ENCODE measurements around the gene SPOP. TPM values are rescaled to one million over a fixed set of nuclear protein-coding genes. Genes with fewer than 3 reads are reported as not detected.

SPOP gene
- total RNA-seq, 1 donor from 2014 or later: 60.3 TPM

DNA sequence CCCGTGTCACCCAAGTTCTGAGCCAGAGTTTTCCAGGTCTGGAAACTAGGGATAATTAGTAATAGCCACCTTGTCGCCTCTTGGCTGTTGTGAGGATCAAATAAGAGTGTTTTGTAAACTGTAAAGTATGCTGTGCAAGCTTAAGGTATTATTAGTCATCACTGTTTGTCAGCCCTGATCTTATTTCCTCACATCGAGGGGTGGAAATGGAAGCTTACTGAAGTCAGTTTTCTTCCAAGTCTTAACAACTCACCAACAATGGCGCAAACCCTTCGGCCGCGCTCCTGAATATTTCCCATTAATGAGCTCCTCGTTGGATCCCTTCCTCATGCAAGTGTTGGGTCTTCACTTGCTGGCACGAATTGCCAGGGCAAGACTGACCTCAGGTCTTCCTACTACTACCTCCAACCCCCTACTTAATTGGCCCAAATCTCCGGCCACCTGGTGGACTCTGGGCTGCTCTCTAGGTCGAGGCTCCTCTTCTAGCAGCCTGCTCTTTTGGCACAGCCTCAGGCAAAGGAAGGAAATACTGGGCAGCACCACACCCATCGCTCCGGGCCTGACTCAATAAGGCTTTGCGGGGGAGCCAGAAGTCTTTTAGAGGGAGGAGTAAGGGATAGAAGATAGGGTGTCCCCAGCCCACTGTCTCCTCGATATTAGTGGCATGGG, 30.8 kb upstream of the SPOP start:
- Mint-ChIP-seq H3K27me3 (ENCODE audit: low read depth) (no peaks in the 10 kb centered on the region), H3K4me3 (peak overlapping the region; percentile 88), H3K27ac (ENCODE audit: unreplicated experiment) (no peak overlapping the region), H3K9me3 (no peaks in the 10 kb centered on the region), H3K4me1 (peaks cover 26% of the 10 kb centered on the region), H3K36me3 (ENCODE audit: low read depth) (peaks cover 4% of the 10 kb centered on the region)
- TF ChIP-seq CTCF (conservative IDR thresholded peaks at IDR 0.05): peak; percentile 29
- DNase-seq (ENCODE audit: low read depth, low spot score): no peak

GRCh38 chr17:49707608-49708514, 30.0 kb upstream of the SPOP start, which contains the start of gene SLC35B1:
Gene SLC35B1, minus strand, starts transcription at chr17:49707964. Its CDS starts 131 bp downstream, at chr17:49707833.
- no peaks in the 10 kb centered on the region for H3K27me3 Mint-ChIP-seq (ENCODE audit: low read depth)
- H3K27ac Mint-ChIP-seq (ENCODE audit: unreplicated experiment): peak within 1 kb of the TSS; percentile 99
- TF ChIP-seq CTCF (conservative IDR thresholded peaks at IDR 0.05): peak; percentile 81
- H3K9me3 Mint-ChIP-seq: no peaks in the 10 kb centered on the region
- peaks cover 4% of the 10 kb centered on the region for H3K36me3 Mint-ChIP-seq (ENCODE audit: low read depth)
- peaks cover 26% of the 10 kb centered on the region for H3K4me1 Mint-ChIP-seq
- DNase-seq (ENCODE audit: low read depth, low spot score): peak; percentile 89
- peak within 1 kb of the TSS; percentile 88 for H3K4me3 Mint-ChIP-seq

DNA sequence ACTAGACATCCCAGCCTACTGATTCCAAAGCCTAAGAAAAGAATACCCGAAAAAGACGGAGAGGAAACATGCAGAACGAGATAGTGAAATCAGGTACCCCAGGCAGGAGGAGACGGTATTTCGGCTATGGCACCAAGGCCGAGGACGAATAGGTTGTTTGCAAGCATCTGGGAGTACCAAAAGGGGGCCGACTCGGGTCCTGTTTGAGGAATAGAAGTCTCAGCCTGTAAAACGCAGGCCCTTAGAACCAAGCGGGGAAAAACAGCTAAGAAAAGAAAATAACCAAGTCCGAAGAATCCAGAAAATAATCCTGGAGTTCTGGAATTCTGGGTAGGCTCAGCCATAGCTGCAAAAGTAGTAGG, 29.3 kb upstream of the SPOP start:
- H3K36me3 Mint-ChIP-seq (ENCODE audit: low read depth): peaks cover 4% of the 10 kb centered on the region
- TF ChIP-seq CTCF (conservative IDR thresholded peaks at IDR 0.05): no peak
- peak overlapping the region; percentile 99 for H3K27ac Mint-ChIP-seq (ENCODE audit: unreplicated experiment)
- no peak for DNase-seq (ENCODE audit: low read depth, low spot score)
- peak overlapping the region; percentile 88 for H3K4me3 Mint-ChIP-seq
- peaks cover 26% of the 10 kb centered on the region for H3K4me1 Mint-ChIP-seq
- no peaks in the 10 kb centered on the region for H3K9me3 Mint-ChIP-seq
- H3K27me3 Mint-ChIP-seq (ENCODE audit: low read depth): no peaks in the 10 kb centered on the region

- H3K4me1 Mint-ChIP-seq: peaks cover 26% of the 10 kb centered on the region
- H3K4me3 Mint-ChIP-seq: peak overlapping the region; percentile 88
- no peaks in the 10 kb centered on the region for H3K27me3 Mint-ChIP-seq (ENCODE audit: low read depth)
- H3K9me3 Mint-ChIP-seq: no peaks in the 10 kb centered on the region
- no peak for TF ChIP-seq CTCF (conservative IDR thresholded peaks at IDR 0.05)
- peaks cover 4% of the 10 kb centered on the region for H3K36me3 Mint-ChIP-seq (ENCODE audit: low read depth)
- no peak overlapping the region for H3K27ac Mint-ChIP-seq (ENCODE audit: unreplicated experiment)
- DNase-seq (ENCODE audit: low read depth, low spot score): no peak
Measured at GRCh38 chr17:49705254-49705653, 27.4 kb upstream of the SPOP start.

DNA sequence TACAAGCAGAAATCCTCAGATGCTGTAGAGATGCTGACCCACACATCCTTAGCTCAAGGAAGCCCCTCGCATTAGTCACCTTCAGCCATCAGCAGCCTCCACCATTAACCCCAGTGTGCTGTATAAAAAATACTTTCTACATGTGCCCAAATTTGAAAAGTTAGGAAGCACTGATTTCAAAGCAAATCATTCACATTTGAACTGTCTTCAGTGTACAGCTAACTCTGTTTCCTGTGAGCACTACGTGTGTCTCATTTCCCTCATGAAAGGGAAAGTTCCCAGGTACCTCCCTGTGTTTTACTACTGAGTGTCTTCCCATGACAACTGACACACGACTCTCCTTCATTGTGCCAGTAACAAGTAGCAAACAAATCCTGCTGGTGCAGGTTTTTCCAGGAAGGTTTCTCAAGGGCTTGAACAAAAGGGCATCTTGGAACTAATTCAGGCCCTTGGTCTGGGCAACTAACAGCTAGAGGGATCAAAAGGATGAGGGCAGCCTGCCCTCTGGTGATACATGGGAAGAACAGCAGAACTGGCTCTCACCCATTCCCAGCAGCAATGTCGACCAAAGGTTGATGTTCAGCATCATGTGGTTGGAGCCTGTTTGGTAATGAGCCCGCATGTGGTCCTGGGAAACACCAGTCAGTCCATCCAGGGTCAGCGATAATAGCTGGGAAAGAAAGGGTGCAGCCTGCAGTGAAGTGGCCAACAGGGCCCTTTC, 25.8 kb upstream of the SPOP start:
- Mint-ChIP-seq H3K4me1 (peaks cover 26% of the 10 kb centered on the region), H3K27ac (ENCODE audit: unreplicated experiment) (no peak overlapping the region), H3K36me3 (ENCODE audit: low read depth) (peaks cover 4% of the 10 kb centered on the region), H3K4me3 (peak overlapping the region; percentile 66), H3K9me3 (no peaks in the 10 kb centered on the region), H3K27me3 (ENCODE audit: low read depth) (no peaks in the 10 kb centered on the region)
- peak; percentile 12 for DNase-seq (ENCODE audit: low read depth, low spot score)
- TF ChIP-seq CTCF (conservative IDR thresholded peaks at IDR 0.05): peak; percentile 56
